Mucosa of rectum (tissue), 2 donors: Measurements from ENCODE around the gene SLC17A8.

Experiments used
- H3K27ac ChIP-seq, 2 donors: one replicate each; pipeline ENCODE4 v1.7.0; 2013; ENCODE audit warnings: inconsistent platforms in 2 of 2, low read depth in 2 of 2, low read length in 2 of 2
- H3K27me3 ChIP-seq, 2 donors: one replicate each; pipeline ENCODE4 v1.7.0; 2013; ENCODE audit warnings: low read length in 2 of 2; ENCODE audit not compliant: control insufficient read depth in 2 of 2, insufficient read depth in 2 of 2
- H3K36me3 ChIP-seq, 2 donors: one replicate each; pipeline ENCODE4 v1.7.0; 2013; ENCODE audit warnings: low read length in 2 of 2; ENCODE audit not compliant: control insufficient read depth in 2 of 2, insufficient read depth in 2 of 2
- H3K4me1 ChIP-seq, 2 donors: one replicate each; pipeline ENCODE4 v1.7.0; 2013; ENCODE audit warnings: low read length in 2 of 2, mild to moderate bottlenecking in 1 of 2; ENCODE audit not compliant: control insufficient read depth in 2 of 2, insufficient read depth in 2 of 2
- H3K4me3 ChIP-seq, 2 donors: one replicate each; pipeline ENCODE4 v1.7.0; 2013; ENCODE audit warnings: low read length in 2 of 2
- H3K9ac ChIP-seq, 2 donors: one replicate each; pipeline ENCODE4 v1.7.0; 2013; ENCODE audit warnings: low read length in 2 of 2, low read depth in 1 of 2, mild to moderate bottlenecking in 1 of 2
- H3K9me3 ChIP-seq, 2 donors: one replicate each; pipeline ENCODE4 v1.7.0; 2013; ENCODE audit warnings: low read length in 2 of 2; ENCODE audit not compliant: control insufficient read depth in 2 of 2
- donor health status: healthy.
- donor health status: Normal muscosa, but diverticular disease.

The SLC17A8 gene

DNA sequence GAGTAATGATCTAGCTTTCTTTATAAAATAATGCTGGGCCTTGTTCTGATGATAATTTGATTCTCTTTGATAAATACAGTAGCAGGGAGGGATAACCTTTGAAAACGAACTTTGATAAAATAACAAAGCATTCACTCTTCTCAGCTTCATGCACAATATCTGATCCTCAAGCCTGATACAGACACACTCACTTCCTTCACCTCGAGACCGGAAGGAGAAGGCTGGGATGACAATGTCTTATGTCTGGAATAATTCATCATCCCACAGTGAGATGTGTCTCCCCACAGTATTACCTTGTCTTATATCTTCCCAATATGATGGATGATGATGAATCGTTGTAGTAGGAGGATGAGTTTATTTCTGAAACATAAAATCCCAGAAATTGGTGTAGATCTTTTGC, 101.3 kb downstream of the SLC17A8 start:
- Histone ChIP-seq H3K27ac (no peak overlapping the region), H3K36me3 (no peaks in the 10 kb centered on the region), H3K9ac (no peak overlapping the region), H3K4me1 (no peaks in the 10 kb centered on the region), H3K27me3 (no peaks in the 10 kb centered on the region), H3K9me3 (no peaks in the 10 kb centered on the region), H3K4me3 (no peak overlapping the region)

DNA sequence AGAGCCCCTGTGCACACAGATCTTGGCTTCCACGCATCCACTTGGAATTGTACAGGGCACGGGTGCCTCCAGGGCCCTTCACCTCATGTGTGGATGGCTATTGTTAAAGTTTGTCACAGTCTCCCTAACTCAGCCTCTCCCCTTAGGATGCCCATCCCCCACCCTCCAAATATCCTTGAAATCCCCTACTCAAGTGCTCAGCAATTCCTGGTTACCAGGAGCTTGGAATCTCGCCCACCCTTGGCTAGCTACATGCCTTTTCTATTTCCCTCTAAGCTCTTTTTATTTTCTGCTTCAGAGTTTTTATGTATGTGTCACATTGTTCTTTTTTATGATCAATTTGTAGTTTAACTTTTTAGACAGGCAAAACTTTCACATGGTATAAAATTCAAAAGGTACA, 103.8 kb downstream of the SLC17A8 start:
- Histone ChIP-seq H3K27ac (no peak overlapping the region), H3K4me3 (no peak overlapping the region), H3K9me3 (no peaks in the 10 kb centered on the region), H3K36me3 (no peaks in the 10 kb centered on the region), H3K4me1 (no peaks in the 10 kb centered on the region), H3K9ac (no peak overlapping the region), H3K27me3 (no peaks in the 10 kb centered on the region)

DNA sequence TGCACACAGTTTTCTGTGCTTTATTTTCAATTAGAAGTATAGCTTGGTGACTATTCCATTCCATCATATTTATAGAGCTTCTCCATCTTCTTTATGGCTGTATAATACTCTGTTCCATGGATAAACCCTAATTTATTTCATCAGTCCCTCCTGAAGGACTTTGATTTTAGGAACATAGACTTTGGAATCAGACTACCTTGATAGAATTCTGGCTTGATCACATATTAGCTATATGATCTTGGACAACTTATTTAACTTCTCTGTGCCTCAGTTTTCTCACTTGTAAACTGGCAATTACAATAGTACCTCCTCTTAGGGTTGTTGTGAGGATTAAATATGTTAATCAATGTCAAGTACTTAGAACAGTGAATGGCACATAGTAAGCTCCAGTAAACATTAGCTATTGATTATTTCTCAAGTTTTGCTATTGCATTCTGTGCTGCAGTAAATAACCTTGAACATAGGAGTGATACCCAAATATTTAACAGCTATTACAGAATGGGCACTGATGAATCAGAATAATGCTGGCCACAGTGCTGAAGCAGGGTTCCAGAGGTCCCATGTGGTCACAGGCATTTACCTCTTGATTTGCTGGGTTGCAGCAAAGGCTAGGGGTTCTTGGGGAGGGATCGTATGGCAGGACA, 104.6 kb downstream of the SLC17A8 start:
- Histone ChIP-seq H3K36me3 (no peaks in the 10 kb centered on the region), H3K4me1 (no peaks in the 10 kb centered on the region), H3K9me3 (no peaks in the 10 kb centered on the region), H3K9ac (no peak overlapping the region), H3K27ac (no peak overlapping the region), H3K27me3 (no peaks in the 10 kb centered on the region), H3K4me3 (no peak overlapping the region)

DNA sequence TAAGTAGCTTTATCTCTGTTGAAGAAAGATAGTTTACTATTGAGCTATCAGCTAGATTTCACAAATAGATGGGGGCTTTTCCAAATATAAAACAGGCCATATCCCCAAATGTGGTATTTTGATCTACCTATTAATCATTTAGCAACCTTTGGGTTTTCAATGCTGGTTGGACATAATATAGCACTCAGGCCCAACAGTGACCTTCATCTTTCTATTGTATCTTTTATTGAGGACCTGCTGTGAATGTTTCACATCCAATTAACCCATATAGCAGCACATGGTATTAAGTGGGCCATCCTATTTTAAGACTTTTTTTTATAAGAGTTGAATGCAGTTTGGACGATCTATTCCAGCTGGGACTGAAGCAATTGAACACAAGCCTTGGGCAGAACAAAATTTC, 106.8 kb downstream of the SLC17A8 start:
- Histone ChIP-seq H3K27me3 (no peaks in the 10 kb centered on the region), H3K4me3 (no peak overlapping the region), H3K9me3 (no peaks in the 10 kb centered on the region), H3K27ac (no peak overlapping the region), H3K36me3 (no peaks in the 10 kb centered on the region), H3K9ac (no peak overlapping the region), H3K4me1 (no peaks in the 10 kb centered on the region)

DNA sequence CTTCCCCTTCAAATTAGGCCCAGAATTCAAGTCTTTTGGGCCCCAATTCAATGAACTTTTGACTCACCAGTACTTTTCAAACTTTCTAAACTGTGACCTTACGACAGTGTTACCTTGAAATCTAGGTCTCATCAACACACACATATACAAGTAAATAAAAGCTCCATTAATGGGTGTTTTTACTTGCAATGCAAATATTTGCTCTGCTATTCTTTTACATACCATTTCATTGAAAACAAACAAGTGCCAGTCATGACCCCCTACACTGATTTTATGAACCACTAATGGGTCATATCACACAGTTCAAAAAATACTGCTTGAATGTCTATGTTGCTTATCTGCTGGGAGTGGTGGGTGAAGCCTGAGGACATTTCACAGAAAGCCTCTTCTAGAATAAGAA, 107.7 kb downstream of the SLC17A8 start:
- Histone ChIP-seq H3K36me3 (no peaks in the 10 kb centered on the region), H3K27me3 (no peaks in the 10 kb centered on the region), H3K4me3 (no peak overlapping the region), H3K4me1 (no peaks in the 10 kb centered on the region), H3K9ac (no peak overlapping the region), H3K27ac (no peak overlapping the region), H3K9me3 (no peaks in the 10 kb centered on the region)

DNA sequence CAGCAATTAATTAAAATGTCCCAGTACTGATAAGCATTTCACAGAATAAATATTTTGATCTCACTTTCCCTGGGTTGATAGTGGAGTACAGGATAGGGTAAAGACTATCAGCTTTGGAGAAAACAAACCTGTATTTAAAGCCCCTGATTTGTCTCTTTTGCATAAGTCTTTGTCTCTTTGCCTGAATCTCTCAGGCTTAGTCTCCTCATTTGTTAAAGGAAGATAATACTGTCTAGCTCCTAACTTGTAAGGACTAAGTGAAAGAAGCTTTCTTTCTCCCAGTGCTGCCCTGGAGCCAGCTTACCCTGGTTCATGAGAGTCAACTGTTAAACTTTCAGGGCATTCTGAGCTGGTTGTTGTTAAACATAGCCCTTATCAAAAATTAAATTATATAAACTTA, 111.3 kb downstream of the SLC17A8 start:
- Histone ChIP-seq H3K9me3 (no peaks in the 10 kb centered on the region), H3K4me1 (no peaks in the 10 kb centered on the region), H3K9ac (no peak overlapping the region), H3K27ac (no peak overlapping the region), H3K27me3 (no peaks in the 10 kb centered on the region), H3K4me3 (no peak overlapping the region), H3K36me3 (no peaks in the 10 kb centered on the region)
